ENCODE data around the gene NR5A2.
"Not testable (repeated sequence)": the region's sequence is repeated elsewhere in the genome, so short reads cannot be mapped to it uniquely, and the experiment has no call there.

The NR5A2 gene

DNA sequence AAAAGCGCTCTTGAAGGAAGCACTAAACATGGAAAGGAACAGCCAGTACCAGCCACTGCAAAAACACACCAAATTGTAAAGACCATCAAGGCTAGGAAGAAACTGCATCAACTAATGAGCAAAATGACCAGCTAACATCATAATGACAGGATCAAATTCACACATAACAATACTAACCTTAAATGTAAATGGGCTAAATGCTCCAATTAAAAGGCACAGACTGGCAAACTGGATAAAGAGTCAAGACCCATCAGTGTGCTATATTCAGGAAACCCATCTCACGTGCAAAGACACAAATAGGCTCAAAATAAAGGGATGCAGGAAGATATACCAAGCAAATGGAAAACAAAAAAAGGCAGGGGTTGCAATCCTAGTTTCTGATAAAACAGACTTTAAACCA, 159.8 kb downstream of the NR5A2 start:
- not testable (repeated sequence) for DNase-seq (ENCODE audit: low read depth in 1 of 2, low spot score in 1 of 2)

DNA sequence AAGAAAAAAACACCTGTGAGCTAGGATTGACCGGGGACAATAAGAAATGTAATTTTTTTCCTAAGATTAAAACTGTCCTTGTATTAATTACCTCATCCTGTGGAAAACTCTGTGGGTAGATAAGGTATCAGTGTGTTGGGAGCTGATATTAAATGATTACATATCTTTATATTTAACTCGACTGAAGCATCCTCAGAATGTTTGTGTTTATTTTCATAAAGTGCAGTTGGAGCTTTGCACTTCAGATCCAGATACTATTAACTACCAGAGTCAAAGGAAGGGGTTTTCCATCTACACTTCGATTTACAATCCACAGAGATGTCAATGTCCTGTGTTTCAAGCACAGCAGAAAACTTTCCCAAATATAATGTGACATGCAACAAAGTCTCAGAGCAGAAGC, 164.5 kb downstream of the NR5A2 start:
- DNase-seq (ENCODE audit: low read depth in 1 of 2, low spot score in 1 of 2), result no peak

DNA sequence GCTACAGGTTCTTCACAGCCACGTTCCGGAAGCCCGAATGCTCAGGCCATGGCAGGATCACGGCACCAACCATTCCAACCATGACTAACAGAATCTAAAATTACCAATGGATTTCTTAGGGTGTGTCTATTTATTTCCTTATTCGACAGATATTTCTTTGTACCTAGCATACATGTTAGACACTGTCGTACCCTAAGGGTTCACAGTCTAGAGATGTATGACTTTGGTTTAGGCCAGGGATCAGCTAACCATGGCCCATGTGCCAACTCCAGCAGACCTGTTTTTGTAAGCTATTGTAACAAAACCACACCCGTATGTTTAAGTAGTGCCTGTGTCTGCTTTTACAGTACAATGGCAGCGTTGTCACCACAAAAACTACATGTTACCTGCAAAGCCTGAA, 167.0 kb downstream of the NR5A2 start:
- DNase-seq (ENCODE audit: low read depth in 1 of 2, low spot score in 1 of 2), result no peak

DNA sequence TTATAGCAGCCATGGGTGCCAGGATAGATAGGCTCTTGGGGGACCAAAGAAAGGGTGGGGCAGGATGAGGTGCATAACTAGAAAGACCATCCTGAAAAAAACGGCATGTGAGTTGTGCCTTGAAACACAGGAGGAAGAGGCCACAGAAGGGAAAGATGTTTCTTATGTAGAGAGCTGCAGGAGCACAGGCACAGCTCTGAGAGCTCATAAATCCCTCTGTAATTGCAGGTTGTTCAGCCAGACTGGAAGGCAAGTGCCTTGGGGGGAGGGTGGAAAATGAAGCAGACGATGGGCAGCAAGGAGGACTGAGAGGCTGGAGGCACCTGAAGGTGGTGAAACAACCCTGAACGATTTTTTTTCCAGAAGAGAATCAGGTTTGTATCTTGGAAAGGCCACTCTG, 170.7 kb downstream of the NR5A2 start:
- no peak for DNase-seq (ENCODE audit: low read depth in 1 of 2, low spot score in 1 of 2)

DNA sequence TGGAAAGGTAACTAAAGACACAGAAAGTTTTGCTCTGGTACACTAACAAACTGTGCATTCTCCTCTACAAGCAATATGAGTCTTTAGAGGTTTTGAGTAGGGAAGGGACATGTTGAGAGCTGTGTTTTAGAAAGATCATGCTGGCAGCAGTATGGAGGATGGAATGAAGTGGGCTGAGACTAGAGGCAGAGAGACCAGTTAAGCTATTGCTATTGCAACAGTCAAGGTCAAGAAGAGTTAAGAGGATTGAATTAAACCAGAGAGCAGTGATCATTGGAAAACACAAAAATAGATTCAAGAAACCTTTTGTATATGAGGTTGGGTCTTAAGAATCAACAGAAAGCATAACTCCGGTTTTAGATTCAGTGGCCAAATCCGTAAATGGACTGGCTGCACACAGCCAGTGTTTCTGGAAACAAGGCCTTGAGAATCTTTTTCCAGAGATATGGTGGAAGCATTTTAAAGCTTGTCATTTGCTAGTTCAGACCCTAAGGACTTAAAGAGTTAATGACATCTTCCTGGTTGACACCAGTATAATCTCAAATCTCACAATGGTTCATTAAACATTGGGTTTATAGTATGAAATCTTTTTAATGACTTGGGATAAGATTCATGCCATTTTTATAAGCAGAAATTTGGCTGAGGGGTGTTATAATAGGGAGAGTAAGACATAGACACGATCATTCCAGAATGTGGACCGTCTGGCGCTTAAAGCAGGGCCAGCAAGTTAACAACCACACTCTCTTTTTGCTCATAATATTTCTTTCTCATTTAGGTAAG, 177.9 kb downstream of the NR5A2 start:
- no peak for DNase-seq (ENCODE audit: low read depth in 1 of 2, low spot score in 1 of 2)

DNA sequence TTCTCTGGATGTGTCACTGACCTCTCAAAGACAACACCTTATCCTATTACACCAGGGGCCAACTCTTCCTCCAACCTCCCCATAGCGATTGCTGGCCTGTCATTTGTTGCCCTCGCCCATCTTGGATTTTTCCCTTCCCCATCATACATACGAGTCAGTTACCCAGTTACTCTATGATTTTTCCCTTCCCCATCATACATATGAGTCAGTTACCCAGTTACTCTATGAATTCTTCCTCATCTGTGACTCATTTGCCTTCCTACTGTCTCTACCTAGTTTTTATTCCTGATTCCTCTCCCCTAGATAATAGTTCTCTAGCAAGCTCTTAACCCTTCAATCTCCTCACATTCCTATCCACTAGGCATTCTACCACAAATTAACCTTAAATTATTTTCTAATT, 178.8 kb downstream of the NR5A2 start:
- DNase-seq (ENCODE audit: low read depth in 1 of 2, low spot score in 1 of 2), result no peak

DNA sequence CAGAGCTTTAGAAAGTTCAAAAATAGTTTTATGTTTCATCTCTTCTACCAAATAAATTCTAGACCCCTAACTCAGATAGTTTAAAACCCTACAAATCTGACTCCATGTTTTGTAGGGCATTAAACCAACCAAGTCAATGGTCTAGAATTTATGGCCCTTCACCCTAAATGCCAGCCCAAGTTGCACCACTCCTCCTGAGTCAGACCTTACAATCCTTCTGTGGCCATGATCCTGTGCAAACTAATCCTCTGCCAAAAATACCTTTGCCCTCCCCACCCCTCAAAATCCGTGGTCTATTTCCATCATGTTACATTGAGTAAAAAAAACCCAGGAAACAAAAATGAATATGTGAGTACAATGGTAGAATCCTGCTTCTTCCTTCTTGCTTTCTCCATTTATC, 179.3 kb downstream of the NR5A2 start:
- no peak for DNase-seq (ENCODE audit: low read depth in 1 of 2, low spot score in 1 of 2)

DNA sequence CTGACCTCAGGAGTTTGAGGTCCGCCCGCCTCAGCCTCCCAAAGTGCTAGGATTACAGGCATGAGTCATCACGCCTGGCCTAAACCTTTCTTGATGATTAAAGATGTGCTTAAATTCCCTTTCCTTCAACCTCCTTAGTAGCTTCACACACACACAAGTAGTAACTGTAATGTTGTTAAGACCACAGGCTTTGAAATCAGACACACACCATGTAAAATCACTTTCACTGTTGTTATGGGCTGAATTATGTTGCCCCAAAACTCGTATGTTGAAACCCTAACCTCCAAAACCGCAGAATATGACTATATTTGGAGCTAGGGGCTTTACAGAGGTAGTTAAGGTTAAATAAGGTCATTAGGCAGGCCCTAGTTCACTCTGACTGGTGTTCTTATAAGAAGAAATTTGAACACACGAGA, 180.2 kb downstream of the NR5A2 start:
- DNase-seq (ENCODE audit: low read depth in 1 of 2, low spot score in 1 of 2), result no peak

DNA sequence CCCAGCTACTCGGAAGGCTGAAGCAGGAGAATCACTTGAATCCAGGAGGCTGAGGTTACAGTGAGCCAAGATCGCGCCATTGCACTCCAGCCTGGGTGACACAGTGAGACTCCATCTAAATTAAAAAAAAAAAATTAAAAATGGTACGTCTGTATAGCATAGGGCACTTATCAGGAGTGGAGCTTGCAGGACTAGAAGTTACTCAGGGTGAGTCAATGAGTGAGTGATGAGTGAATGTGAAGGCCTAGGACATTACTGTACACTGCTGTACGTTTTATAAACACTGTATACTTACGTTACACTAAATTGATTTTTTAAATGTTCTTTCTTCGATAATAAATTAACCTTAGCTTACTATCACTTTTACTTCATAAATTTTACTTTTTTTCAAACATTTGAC, 183.6 kb downstream of the NR5A2 start:
- no peak for DNase-seq (ENCODE audit: low read depth in 1 of 2, low spot score in 1 of 2)

DNA sequence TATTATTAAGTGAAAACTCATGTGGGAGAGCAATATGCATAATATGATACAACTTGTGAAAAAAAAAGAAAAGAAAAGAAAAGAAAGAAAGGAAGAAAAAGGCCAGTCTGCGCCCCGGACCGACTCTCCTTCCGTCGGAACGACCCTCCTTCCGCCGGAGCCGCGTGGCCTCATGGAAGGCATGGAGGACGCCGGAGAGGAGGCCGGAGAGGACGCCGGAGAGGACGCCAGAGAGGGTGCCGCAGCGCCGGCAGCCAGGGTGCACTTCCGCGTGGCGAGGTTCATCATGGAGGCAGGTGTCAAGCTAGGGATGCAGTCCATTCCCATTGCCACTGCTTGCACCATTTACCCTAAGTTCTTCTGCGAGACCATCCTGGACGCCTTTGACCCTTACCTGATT, 185.9 kb downstream of the NR5A2 start:
- DNase-seq (ENCODE audit: low read depth in 1 of 2, low spot score in 1 of 2), result no peak

DNA sequence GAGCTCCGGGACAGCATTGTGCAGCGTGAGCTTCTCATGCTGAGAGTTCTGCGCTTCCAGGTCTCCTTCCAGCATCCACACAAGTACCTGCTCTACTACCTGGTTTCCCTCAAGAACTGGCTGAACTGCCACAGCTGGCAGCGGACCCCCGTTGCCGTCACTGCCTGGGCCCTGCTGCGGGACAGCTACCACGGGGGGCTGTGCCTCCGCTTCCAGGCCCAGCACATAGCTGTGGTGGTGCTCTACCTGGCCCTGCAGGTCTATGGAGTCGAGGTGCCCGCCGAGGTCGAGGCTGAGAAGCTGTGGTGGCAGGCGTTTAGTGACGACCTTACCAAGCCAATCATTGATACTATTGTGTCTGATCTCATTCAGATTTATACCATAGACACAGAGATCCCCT, 186.4 kb downstream of the NR5A2 start:
- no peak for DNase-seq (ENCODE audit: low read depth in 1 of 2, low spot score in 1 of 2)

DNA sequence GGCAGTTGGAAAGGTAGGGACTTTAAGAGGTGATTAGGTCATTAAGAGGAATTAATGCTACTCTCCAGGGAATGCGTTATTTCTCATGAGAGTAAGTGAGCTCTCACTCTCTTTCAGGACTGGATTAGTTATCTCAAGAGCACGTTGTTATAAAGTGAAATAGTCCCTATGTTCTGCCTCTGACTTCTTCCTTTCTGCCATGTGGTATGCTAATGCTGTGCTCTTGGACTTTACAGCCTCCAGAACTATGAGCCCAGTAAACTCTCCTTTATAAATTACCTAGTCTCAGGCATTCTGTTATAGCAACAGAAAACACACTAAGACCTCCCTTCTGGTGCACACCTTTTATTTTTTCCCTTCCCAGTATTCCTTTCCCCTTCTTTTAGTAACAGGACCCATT, 187.8 kb downstream of the NR5A2 start:
- no peak for DNase-seq (ENCODE audit: low read depth in 1 of 2, low spot score in 1 of 2)

DNA sequence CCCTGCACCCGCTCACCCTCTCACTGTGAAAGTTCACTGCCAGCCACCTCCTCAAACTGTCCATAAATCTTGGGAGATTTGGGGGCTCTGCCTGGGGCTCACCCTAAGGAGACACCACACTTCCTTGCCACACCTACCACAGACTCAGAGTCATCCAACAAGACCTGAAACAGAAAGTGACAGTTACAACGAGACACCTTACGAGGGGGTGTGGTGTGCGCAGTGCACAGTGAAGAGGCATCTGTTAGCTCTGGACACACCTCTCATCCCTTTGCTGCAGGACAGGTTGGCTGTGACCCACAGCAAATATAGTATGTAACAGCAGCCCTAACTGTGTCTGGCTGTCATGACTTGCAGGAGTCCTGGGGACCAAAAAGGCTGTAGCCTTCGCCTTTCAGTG, 190.2 kb downstream of the NR5A2 start:
- no peak for DNase-seq (ENCODE audit: low read depth in 1 of 2, low spot score in 1 of 2)

DNA sequence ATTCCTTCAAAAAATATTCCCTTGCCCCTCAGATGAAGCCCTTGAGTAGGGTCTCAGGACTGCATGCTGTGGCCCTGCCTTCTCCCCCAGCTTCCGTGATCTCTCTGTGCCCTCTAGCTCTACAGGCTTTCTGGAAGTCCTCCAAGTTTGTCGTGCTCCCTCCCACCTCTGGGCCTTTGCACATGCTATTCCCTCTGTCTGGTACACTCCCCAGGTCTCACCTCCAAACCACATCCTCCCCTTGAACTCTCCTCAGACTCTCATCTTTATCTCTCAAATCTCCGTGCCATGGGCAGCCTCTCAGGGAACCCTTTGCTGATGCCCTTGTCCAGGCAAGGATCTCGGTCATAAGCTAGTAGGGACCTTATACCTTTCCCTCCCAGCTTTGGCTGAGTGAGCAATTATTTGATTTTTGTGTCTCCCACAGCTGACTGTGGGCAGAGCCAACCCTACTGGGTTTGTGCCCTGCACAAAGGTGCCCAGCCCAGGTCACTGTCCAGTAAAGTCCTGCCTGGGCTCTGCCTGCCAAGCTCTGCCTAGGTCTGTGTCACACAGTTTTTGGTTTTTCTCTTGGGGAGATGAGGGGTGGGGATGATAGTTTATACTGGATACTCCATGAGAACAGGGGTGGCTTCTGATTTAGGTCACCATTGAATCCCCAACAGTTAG, 194.2 kb downstream of the NR5A2 start:
- no peak for DNase-seq (ENCODE audit: low read depth in 1 of 2, low spot score in 1 of 2)

DNA sequence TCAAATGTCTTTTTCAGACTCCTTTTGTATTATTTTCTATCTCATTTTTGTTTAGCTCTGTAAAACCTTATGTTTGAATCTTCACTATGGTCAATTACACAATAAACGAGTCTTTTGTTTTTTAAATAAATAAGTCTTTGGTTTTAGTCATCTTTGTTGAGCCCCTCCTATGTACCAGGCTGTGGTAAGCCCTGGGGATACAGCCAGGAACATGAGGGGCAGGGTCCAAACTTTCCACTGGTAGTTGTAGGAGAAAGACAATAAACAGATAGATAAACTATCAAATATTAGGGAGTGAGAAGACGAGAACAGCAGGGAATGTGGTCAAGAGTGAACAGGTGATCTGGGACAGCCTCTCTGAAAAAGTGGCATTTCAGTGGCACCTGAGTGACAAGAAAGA, 195.7 kb downstream of the NR5A2 start:
- DNase-seq (ENCODE audit: low read depth in 1 of 2, low spot score in 1 of 2), result no peak

DNA sequence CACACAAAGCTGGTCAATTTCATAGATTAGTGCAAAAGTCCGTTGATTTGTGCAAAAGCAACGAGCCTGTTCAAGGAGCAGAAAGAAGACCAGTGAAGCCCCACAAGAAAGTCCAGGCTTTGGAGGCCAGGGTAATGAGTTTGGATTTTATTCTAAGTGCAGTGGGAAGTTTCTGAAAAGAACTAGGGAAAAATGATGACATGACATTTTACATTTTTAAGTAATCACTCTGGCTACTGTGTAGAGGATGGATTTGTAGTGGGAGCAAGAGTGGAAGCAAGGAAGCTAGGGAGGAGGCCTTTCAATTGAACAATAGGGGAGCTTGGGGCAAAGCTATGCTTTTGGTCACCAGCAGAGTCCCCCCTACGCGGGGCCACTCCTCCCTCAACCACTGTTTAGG, 196.1 kb downstream of the NR5A2 start:
- DNase-seq (ENCODE audit: low read depth in 1 of 2, low spot score in 1 of 2), result no peak

DNA sequence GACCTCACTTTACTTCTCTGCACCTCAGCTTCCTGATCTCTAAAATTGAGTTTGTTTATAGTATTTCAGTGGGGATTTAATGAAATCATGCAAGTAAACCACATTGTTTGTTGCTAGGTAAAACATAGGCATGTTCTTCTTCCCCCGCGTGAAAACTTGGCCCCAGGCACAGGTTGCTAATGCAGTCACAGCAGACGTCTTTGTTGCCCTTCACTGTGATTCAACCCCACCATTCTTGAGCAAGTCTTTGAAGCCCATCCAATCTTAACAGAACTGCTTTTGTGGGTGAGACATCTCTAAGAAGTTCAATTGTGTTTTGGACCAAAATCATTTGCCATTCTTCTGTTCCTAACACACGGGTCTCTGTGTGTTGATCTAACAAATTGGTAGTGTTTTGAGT, 196.8 kb downstream of the NR5A2 start:
- no peak for DNase-seq (ENCODE audit: low read depth in 1 of 2, low spot score in 1 of 2)

DNA sequence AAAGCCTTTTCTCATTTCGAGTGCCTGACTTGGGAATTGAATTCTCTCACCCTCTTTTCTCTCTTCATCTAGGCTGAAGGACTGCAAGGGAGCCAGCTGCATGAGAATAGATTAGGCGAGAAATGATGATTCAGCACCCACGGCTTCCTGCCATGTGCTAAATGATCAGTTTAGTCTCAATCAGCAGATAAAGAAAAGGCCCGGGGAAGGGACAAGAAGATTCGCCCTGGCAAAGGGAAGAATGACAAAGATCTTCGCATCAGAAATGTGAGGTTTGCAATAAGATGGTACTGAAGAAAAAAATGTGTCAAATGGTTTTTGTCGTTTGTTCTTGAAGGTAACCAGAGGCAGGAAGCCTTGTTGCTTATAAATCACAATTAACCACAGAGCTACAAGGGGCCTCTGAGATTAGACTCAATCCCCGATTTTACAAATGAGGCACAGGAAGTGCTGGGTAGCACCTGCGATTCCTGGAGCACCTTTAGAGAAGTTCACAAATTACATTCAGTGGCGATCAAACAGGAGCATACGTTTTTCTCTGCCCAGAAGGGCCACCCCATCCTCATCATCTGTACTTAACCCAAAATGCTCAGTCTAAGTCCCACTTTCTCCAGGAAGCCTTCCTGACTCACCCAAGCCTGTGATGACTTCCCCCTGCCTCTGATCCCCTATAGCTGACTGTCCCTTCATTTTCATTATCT, 198.9 kb downstream of the NR5A2 start:
- peak; percentile 2 to 17 for DNase-seq (ENCODE audit: low read depth in 1 of 2, low spot score in 1 of 2)

DNA sequence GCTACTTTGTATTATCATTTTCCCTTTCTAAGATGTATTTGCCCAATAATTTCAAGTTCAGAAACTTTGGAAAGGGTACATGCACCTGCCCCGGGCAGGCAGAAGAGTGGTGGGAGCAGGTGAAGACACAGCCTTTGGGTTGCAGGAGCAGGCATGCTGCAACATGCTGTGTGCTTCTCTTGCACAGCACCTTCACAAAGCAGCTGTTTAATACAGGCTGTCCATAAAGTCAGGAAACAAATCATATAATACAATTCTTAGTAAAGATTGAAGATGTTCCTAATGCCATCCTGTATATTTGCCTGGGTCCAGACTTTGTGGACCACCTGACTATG, 199.4 kb downstream of the NR5A2 start:
- DNase-seq (ENCODE audit: low read depth in 1 of 2, low spot score in 1 of 2), result no peak

Data from activated CD4-positive, alpha-beta T cell treated with anti-CD3 and anti-CD28 coated beads, Interleukin-2, amount 50 U/mL, for 24 hours (primary cell).